Posterior vena cava (tissue), 2 donors: Measurements from ENCODE around the gene TNFAIP8L2. TPM values are rescaled to one million over a fixed set of nuclear protein-coding genes. Genes with fewer than 3 reads are reported as not detected.

Experiments
- total RNA-seq, 2 donors: library from RNA; stranded (reverse); fragmentation: NEBNext Ultra II Directional; extraction: Animal tissue kit (Norgen Biotek cat#: 25700); gene quantifications; one replicate each; pipeline ENCODE4 v1.2.1, GENCODE V29; 2021
- donor health status: DM: yes; HTN: yes; CAD: no.
- donor health status: DM: yes; HTN: yes; CAD: no.

The TNFAIP8L2 gene
- total RNA-seq, 2 donors from 2014 or later = 3.0 to 4.2 TPM

Other genes starting within 250 kb of the TNFAIP8L2 start
- gene SETDB1, start 230.3 kb upstream of the TNFAIP8L2 start, total RNA-seq = 10 to 100 TPM; 26.4 to 26.8 TPM
- 100 to 1,000 TPM; 112 to 133 TPM for gene CERS2, start 181.8 kb upstream of the TNFAIP8L2 start, total RNA-seq
- gene ANXA9, start 174.4 kb upstream of the TNFAIP8L2 start, total RNA-seq = under 1 TPM in 1 of 2 donors, not detected in 1; 0.19 TPM
- gene MINDY1, start 149.7 kb upstream of the TNFAIP8L2 start, total RNA-seq = 10 to 100 TPM; 17.3 to 17.8 TPM
- 10 to 100 TPM; 15.5 to 17.4 TPM for gene PRUNE1, start 148.2 kb upstream of the TNFAIP8L2 start, total RNA-seq
- under 1 TPM; 0.33 to 0.93 TPM for gene BNIPL, start 120.1 kb upstream of the TNFAIP8L2 start, total RNA-seq
- gene C1orf56, start 108.9 kb upstream of the TNFAIP8L2 start, total RNA-seq = 1 to 10 TPM; 3.3 to 4.6 TPM
- gene CDC42SE1, start 97.0 kb upstream of the TNFAIP8L2 start, total RNA-seq = 10 to 100 TPM; 65.7 to 68.2 TPM
- gene MLLT11, start 96.3 kb upstream of the TNFAIP8L2 start, total RNA-seq = 1 to 10 TPM; 2.0 to 3.2 TPM
- 10 to 100 TPM; 14.6 to 18.2 TPM for gene GABPB2, start 85.9 kb upstream of the TNFAIP8L2 start, total RNA-seq
- 10 to 100 TPM in 1 of 2 donors, 1 to 10 TPM in 1; 6.9 to 10.1 TPM for gene SEMA6C, start 10.0 kb upstream of the TNFAIP8L2 start, total RNA-seq
- 1 to 10 TPM; 6.6 to 7.0 TPM for gene LYSMD1, start 9.3 kb downstream of the TNFAIP8L2 start, total RNA-seq
- gene SCNM1, start 9.5 kb downstream of the TNFAIP8L2 start, total RNA-seq = 10 to 100 TPM; 26.5 to 27.0 TPM
- under 1 TPM in 1 of 2 donors, not detected in 1; 0.88 TPM for gene TMOD4, start 19.3 kb downstream of the TNFAIP8L2 start, total RNA-seq
- 10 to 100 TPM; 28.4 to 38.5 TPM for gene VPS72, start 33.5 kb downstream of the TNFAIP8L2 start, total RNA-seq
- gene PIP5K1A, start 41.9 kb downstream of the TNFAIP8L2 start, total RNA-seq = 10 to 100 TPM; 39.1 to 41.9 TPM
- gene PSMD4, start 98.1 kb downstream of the TNFAIP8L2 start, total RNA-seq = 100 to 1,000 TPM; 131 to 139 TPM
- gene ZNF687, start 125.7 kb downstream of the TNFAIP8L2 start, total RNA-seq = 10 to 100 TPM; 16.7 to 17.1 TPM
- gene PI4KB, start 170.8 kb downstream of the TNFAIP8L2 start, total RNA-seq = 10 to 100 TPM; 51.9 to 58.7 TPM
- gene RFX5, start 190.6 kb downstream of the TNFAIP8L2 start, total RNA-seq = 10 to 100 TPM; 26.0 to 31.1 TPM
- gene SELENBP1, start 216.1 kb downstream of the TNFAIP8L2 start, total RNA-seq = 10 to 100 TPM; 14.9 to 50.4 TPM
- 100 to 1,000 TPM; 179 to 210 TPM for gene PSMB4, start 242.9 kb downstream of the TNFAIP8L2 start, total RNA-seq